H9 (cell line): ENCODE results near the gene TBC1D23. TPM values are rescaled to one million over a fixed set of nuclear protein-coding genes. Genes with fewer than 3 reads are reported as not detected.

Experiments used
- DNase-seq: peaks from one replicate; pipeline ENCODE4 v3.0.0-alpha.2; 2017
- H2AFZ ChIP-seq: one replicate; pipeline ENCODE4 v1.6.1; 2013; ENCODE audit warnings: mild to moderate bottlenecking, low read length, control low read depth, moderate library complexity
- H2AK5ac ChIP-seq: 2 replicates; pipeline ENCODE4 v1.6.1; 2013; ENCODE audit warnings: low read length, control low read depth, mixed read lengths; ENCODE audit not compliant: insufficient read length
- H2BK120ac ChIP-seq: one replicate; pipeline ENCODE4 v1.6.1; 2013; ENCODE audit warnings: low read depth, mild to moderate bottlenecking, low read length, control low read depth, inconsistent platforms; ENCODE audit not compliant: poor library complexity, severe bottlenecking
- H2BK12ac ChIP-seq: 2 replicates; pipeline ENCODE4 v1.6.1; 2013; ENCODE audit warnings: low read length, control low read depth, mixed read lengths, low read depth; ENCODE audit not compliant: insufficient read length
- H2BK15ac ChIP-seq: 2 replicates; pipeline ENCODE4 v1.6.1; 2013; ENCODE audit warnings: low read depth, low read length, control low read depth
- H2BK20ac ChIP-seq: one replicate; pipeline ENCODE4 v1.6.1; 2013; ENCODE audit warnings: low read depth, mild to moderate bottlenecking, low read length, control low read depth, inconsistent platforms; ENCODE audit not compliant: poor library complexity, severe bottlenecking
- H2BK5ac ChIP-seq: 2 replicates; pipeline ENCODE4 v1.6.1; 2013; ENCODE audit warnings: low read length, control low read depth, mixed read lengths; ENCODE audit not compliant: insufficient read length
- H3K14ac ChIP-seq: 2 replicates; pipeline ENCODE4 v1.6.1; 2013; ENCODE audit warnings: low read length, control low read depth; ENCODE audit not compliant: insufficient read depth
- H3K18ac ChIP-seq: 2 replicates; pipeline ENCODE4 v1.6.1; 2013; ENCODE audit warnings: low read depth, mild to moderate bottlenecking, mixed read lengths, low read length, control low read depth; ENCODE audit not compliant: insufficient read length
- H3K23ac ChIP-seq: 2 replicates; pipeline ENCODE4 v1.6.1; 2013; ENCODE audit warnings: low read length, control low read depth, mixed read lengths, low read depth; ENCODE audit not compliant: insufficient read length
- H3K23me2 ChIP-seq: 2 replicates; pipeline ENCODE4 v1.6.1; 2013; ENCODE audit warnings: low read depth, mild to moderate bottlenecking, mixed read lengths, low read length, control low read depth; ENCODE audit not compliant: insufficient read length, poor library complexity, severe bottlenecking
- H3K27ac ChIP-seq: 2 replicates; pipeline ENCODE4 v1.5.1; 2013; ENCODE audit warnings: low read length, control low read depth, mixed read lengths, low read depth; ENCODE audit not compliant: insufficient read length
- H3K27me3 ChIP-seq: 2 replicates; pipeline ENCODE4 v1.6.1; 2013; ENCODE audit warnings: low read length, control low read depth, inconsistent platforms; ENCODE audit not compliant: insufficient read depth
- H3K4ac ChIP-seq: 2 replicates; pipeline ENCODE4 v1.6.1; 2013; ENCODE audit warnings: low read depth, mild to moderate bottlenecking, control low read depth, inconsistent platforms, low read length, moderate library complexity
- H3K4me1 ChIP-seq: 2 replicates; pipeline ENCODE4 v1.6.1; 2013; ENCODE audit warnings: low read length, control low read depth, inconsistent platforms; ENCODE audit not compliant: insufficient read depth
- H3K4me2 ChIP-seq: 2 replicates; pipeline ENCODE4 v1.6.1; 2013; ENCODE audit warnings: low read length, control low read depth, mixed read lengths; ENCODE audit not compliant: insufficient read length, insufficient read depth
- H3K56ac ChIP-seq: 2 replicates; pipeline ENCODE4 v1.6.1; 2013; ENCODE audit warnings: low read depth, mild to moderate bottlenecking, mixed read lengths, low read length, control low read depth; ENCODE audit not compliant: insufficient read length
- H3K79me1 ChIP-seq: 2 replicates; pipeline ENCODE4 v1.6.1; 2013; ENCODE audit warnings: low read depth, mild to moderate bottlenecking, moderate library complexity, low read length, control low read depth, inconsistent platforms; ENCODE audit not compliant: insufficient read depth, poor library complexity, severe bottlenecking
- H3K79me2 ChIP-seq: 2 replicates; pipeline ENCODE4 v1.6.1; 2013; ENCODE audit warnings: low read length, control low read depth, inconsistent platforms; ENCODE audit not compliant: insufficient read depth
- H3K9ac ChIP-seq: 2 replicates; pipeline ENCODE4 v1.6.1; 2013; ENCODE audit warnings: low read length, control low read depth, mixed read lengths; ENCODE audit not compliant: insufficient read length; ENCODE audit errors: extremely low read depth
- H3K9me3 ChIP-seq: one replicate; pipeline ENCODE4 v1.6.1; 2013; ENCODE audit warnings: low read depth, low read length, inconsistent platforms; ENCODE audit not compliant: control insufficient read depth
- H3T11ph ChIP-seq: one replicate; pipeline ENCODE4 v1.6.1; 2013; ENCODE audit warnings: mild to moderate bottlenecking, low read length, control low read depth, inconsistent platforms
- H4K20me1 ChIP-seq: one replicate; pipeline ENCODE4 v1.6.1; 2013; ENCODE audit not compliant: control insufficient read depth, insufficient read length, insufficient read depth
- H4K5ac ChIP-seq: 2 replicates; pipeline ENCODE4 v1.6.1; 2013; ENCODE audit warnings: low read depth, mild to moderate bottlenecking, mixed read lengths, low read length, control low read depth; ENCODE audit not compliant: insufficient read length
- H4K8ac ChIP-seq: replicated peaks from 2 replicates; pipeline ENCODE4 v1.6.1; 2013; ENCODE audit warnings: low read length, control low read depth, mixed read lengths, low read depth; ENCODE audit not compliant: insufficient read length
- H4K91ac ChIP-seq: 2 replicates; pipeline ENCODE4 v1.6.1; 2013; ENCODE audit warnings: low read depth, mild to moderate bottlenecking, moderate library complexity, mixed read lengths, low read length, control low read depth; ENCODE audit not compliant: insufficient read length
- H3K27ac Mint-ChIP-seq, 3 experiments: 2 replicates in 2 of 3; 3 replicates in 1 of 3; pipeline ENCODE4 v1.8.0; 2020 to 2021; ENCODE audit warnings: mixed read lengths in 3 of 3, mild to moderate bottlenecking in 1 of 3, moderate library complexity in 1 of 3
- H3K27me3 Mint-ChIP-seq: 2 replicates; pipeline ENCODE4 v1.8.0; 2021; ENCODE audit warnings: low read depth, mild to moderate bottlenecking, moderate library complexity, mixed read lengths
- H3K36me3 Mint-ChIP-seq, 3 experiments: 2 replicates in 2 of 3; 3 replicates in 1 of 3; pipeline ENCODE4 v1.8.0; 2020 to 2021; ENCODE audit warnings: low read depth in 3 of 3, mixed read lengths in 3 of 3; ENCODE audit not compliant: insufficient read depth in 1 of 3
- H3K4me1 Mint-ChIP-seq, 2 experiments: 2 replicates each; pipeline ENCODE4 v1.8.0; 2020; ENCODE audit warnings: mixed read lengths in 2 of 2
- H3K4me3 Mint-ChIP-seq, 2 experiments: 2 replicates in 1 of 2; 3 replicates in 1 of 2; pipeline ENCODE4 v1.8.0; 2020 to 2021; ENCODE audit warnings: mild to moderate bottlenecking in 2 of 2, mixed read lengths in 2 of 2, moderate library complexity in 1 of 2
- H3K9me3 Mint-ChIP-seq, 2 experiments: 2 replicates in 1 of 2; 3 replicates in 1 of 2; pipeline ENCODE4 v1.8.0; 2020; ENCODE audit warnings: mild to moderate bottlenecking in 2 of 2, mixed read lengths in 2 of 2, moderate library complexity in 1 of 2
- CTCF ChIP-seq: fragments of 200-600 bp; sonication (generic); conservative IDR thresholded peaks from 3 replicates; pipeline ENCODE4 v1.8.0; 2021; ENCODE audit warnings: antibody characterized with exemption, mild to moderate bottlenecking
- WGBS: extraction: QIAGEN DNeasy Blood & Tissue Kit; methylation state at CpG from one replicate; pipeline ENCODE4 v1.1.7; 2013; ENCODE audit warnings: missing lambda C conversion rate, low lambda C conversion rate, mixed read lengths; ENCODE audit not compliant: insufficient read length; ENCODE audit errors: extremely low coverage; 5-methylcytosine and 5-hydroxymethylcytosine counted together
- total RNA-seq: library from RNA; stranded (reverse); gene quantifications from 2 replicates; pipeline ENCODE4 v1.2.1, GENCODE V29; 2021

TBC1D23 gene
- total RNA-seq, 1 experiment from 2014 or later = 37.1 TPM

GRCh38 chr3:100252001-100252400 lies 8.8 kb upstream of the TBC1D23 start:
- no peak overlapping the region for H2AFZ ChIP-seq
- H3K4me3 Mint-ChIP-seq = no peak overlapping the region
- no peak overlapping the region for H3K9ac ChIP-seq
- H3K4me1 Mint-ChIP-seq = peaks cover 7 to 8% of the 10 kb centered on the region in 2 experiments
- no peaks in the 10 kb centered on the region for H3K79me2 ChIP-seq
- H3K27me3 ChIP-seq = no peaks in the 10 kb centered on the region
- no peaks in the 10 kb centered on the region for H4K20me1 ChIP-seq
- H3K56ac ChIP-seq = no peak overlapping the region
- no peak overlapping the region for H3K27ac Mint-ChIP-seq
- H3K4ac ChIP-seq = no peak overlapping the region
- no peak overlapping the region for H2BK5ac ChIP-seq
- no peak overlapping the region for H3T11ph ChIP-seq
- no peak overlapping the region for H3K4me2 ChIP-seq
- no peaks in the 10 kb centered on the region for H3K23me2 ChIP-seq
- H3K27ac ChIP-seq = no peak overlapping the region
- H3K9me3 Mint-ChIP-seq = peaks cover 3 to 4% of the 10 kb centered on the region in 2 experiments; a peak in 2 of 5 replicates
- no peak overlapping the region for H4K5ac ChIP-seq
- no peak overlapping the region for H2BK20ac ChIP-seq
- H4K8ac ChIP-seq = no peak overlapping the region
- no peak overlapping the region for H2BK15ac ChIP-seq
- H3K18ac ChIP-seq = no peak overlapping the region
- H3K4me1 ChIP-seq = no peaks in the 10 kb centered on the region
- no peak overlapping the region for H2BK120ac ChIP-seq
- H4K91ac ChIP-seq = no peak overlapping the region
- no peaks in the 10 kb centered on the region for H3K79me1 ChIP-seq
- no peak for TF ChIP-seq CTCF
- H3K23ac ChIP-seq = no peak overlapping the region
- H3K36me3 Mint-ChIP-seq = peaks cover 0 to 7% (median 4%) of the 10 kb centered on the region in 3 experiments; a peak in 2 of 7 replicates
- H3K27me3 Mint-ChIP-seq = no peaks in the 10 kb centered on the region
- no peak for DNase-seq
- no peak overlapping the region for H3K14ac ChIP-seq
- no peaks in the 10 kb centered on the region for H3K9me3 ChIP-seq
- no peak overlapping the region for H2BK12ac ChIP-seq
- no peak overlapping the region for H2AK5ac ChIP-seq
- no CpG with 5 or more reads among the region's 1 CpG for WGBS
